T-helper 1 cell treated with Interleukin-12 subunit alpha and Interleukin-12 subunit beta and Interleukin-4 antibody, amounts not matched to agents 30 ng/mL and 1 ng/mL, for 36 hours (primary cell): ENCODE data around the gene WDR53. TPM values are rescaled to one million over a fixed set of nuclear protein-coding genes. Genes with fewer than 3 reads are reported as not detected.
"Not testable (repeated sequence)": the region's sequence is repeated elsewhere in the genome, so short reads cannot be mapped to it uniquely, and the experiment has no call there.

Experiments used
- intact Hi-C: fragments of 100-400 bp; cut with micrococcal nuclease; formaldehyde crosslinking; loops from one replicate; pipeline ENCODE4 v1.15.1; 2024
- total RNA-seq: library from RNA; stranded (reverse); gene quantifications from 2 replicates; pipeline ENCODE4 v1.2.3, GENCODE V29; 2022

The WDR53 gene
- total RNA-seq = 19.5 and 22.5 TPM in 2 replicates

GRCh38 chr3:196568246-196569002 is at the start of gene WDR53, which contains the start of gene FBXO45:
WDR53 (minus strand) TSS chr3:196568554; CDS start chr3:196561475, 7,079 bp downstream.
FBXO45 (plus strand) TSS chr3:196568660; CDS start chr3:196568985, 325 bp downstream.
- intact Hi-C loops = loop anchor here (1.0 to 2.0 kb wide), 13 partner anchors 30 to 374 kb away; partner anchors contain the start of genes CEP19, DYNLT2B, NCBP2 and PAK2

- intact Hi-C loops = no loop called here
Measured at GRCh38 chr3:196617256-196617655, 48.9 kb upstream of the WDR53 start.

- intact Hi-C loops = not testable (repeated sequence)
Measured at GRCh38 chr3:196615234-196615633, 46.9 kb upstream of the WDR53 start.

- intact Hi-C loops = no loop called here
Measured at GRCh38 chr3:196611761-196612483, 43.6 kb upstream of the WDR53 start.

- intact Hi-C loops = loop anchor here (1.0 to 2.0 kb wide), 11 partner anchors 22 to 359 kb away; partner anchors contain the start of genes CEP19, FBXO45, NCBP2 and NRROS
Measured at GRCh38 chr3:196609805-196610515, 41.6 kb upstream of the WDR53 start.

GRCh38 chr3:196609343-196609775 is 41.0 kb upstream of the WDR53 start:
- intact Hi-C loops = loop anchor here (1.0 to 2.0 kb wide), 11 partner anchors 23 to 359 kb away; partner anchors contain the start of genes CEP19, FBXO45, NCBP2 and NRROS

- intact Hi-C loops = loop anchor here (1.0 to 2.0 kb wide), 11 partner anchors 24 to 360 kb away; partner anchors contain the start of genes CEP19, FBXO45, NCBP2 and NRROS
Measured at GRCh38 chr3:196608693-196609092, 40.3 kb upstream of the WDR53 start.

- intact Hi-C loops = loop anchor here (1.0 kb wide), 1 partner anchor 338 kb away; the partner anchor contains the start of gene NCBP2
Measured at GRCh38 chr3:196604548-196604947, 36.2 kb upstream of the WDR53 start.

- intact Hi-C loops = loop anchor here (1.0 kb wide), 1 partner anchor 339 kb away; the partner anchor contains the start of gene NCBP2
Measured at GRCh38 chr3:196603683-196604082, 35.3 kb upstream of the WDR53 start.

- intact Hi-C loops = no loop called here
Measured at GRCh38 chr3:196602673-196603072, 34.3 kb upstream of the WDR53 start.

- intact Hi-C loops = no loop called here
Measured at GRCh38 chr3:196600359-196600758, 32.0 kb upstream of the WDR53 start.

GRCh38 chr3:196599734-196600128 is 31.4 kb upstream of the WDR53 start:
- intact Hi-C loops = loop anchor here (5.0 kb wide), 1 partner anchor 623 kb away; no protein-coding TSS in a partner anchor

- intact Hi-C loops = loop anchor here (1.0 to 5.0 kb wide), 2 partner anchors 29 to 624 kb away; no protein-coding TSS in a partner anchor
Measured at GRCh38 chr3:196597971-196598733, 29.8 kb upstream of the WDR53 start.

- intact Hi-C loops = loop anchor here (5.0 kb wide), 1 partner anchor 626 kb away; no protein-coding TSS in a partner anchor
Measured at GRCh38 chr3:196596355-196596754, 28.0 kb upstream of the WDR53 start.

- intact Hi-C loops = no loop called here
Measured at GRCh38 chr3:196590279-196590678, 21.9 kb upstream of the WDR53 start.

GRCh38 chr3:196585044-196585757 is 16.8 kb upstream of the WDR53 start:
- intact Hi-C loops = no loop called here

GRCh38 chr3:196572389-196572788 is 4.0 kb upstream of the WDR53 start:
- intact Hi-C loops = no loop called here

GRCh38 chr3:196570332-196570731 is 2.0 kb upstream of the WDR53 start:
- intact Hi-C loops = not testable (repeated sequence)

GRCh38 chr3:196569003-196569516 is 706 bp upstream of the WDR53 start:
- intact Hi-C loops = loop anchor here (1.0 to 2.0 kb wide), 3 partner anchors 29 to 250 kb away; partner anchors contain the start of gene DYNLT2B
